Kidney (tissue), 14 donors: Measurements from ENCODE around the gene PPP5C. TPM values are rescaled to one million over a fixed set of nuclear protein-coding genes. Genes with fewer than 3 reads are reported as not detected.

Experiments used
- DNase-seq, 5 donors: peaks; one replicate each; pipeline ENCODE4 v3.0.0-alpha.2; 2013 to 2020
- FAIRE-seq: peaks from 2 replicates; lab custom pipeline; 2012; peaks lifted over from hg19 to GRCh38; lab: Jason Lieb, UNC
- H3K27ac ChIP-seq, 2 donors: one replicate each; pipeline ENCODE4 v1.7.0; 2013; ENCODE audit warnings: low read depth in 2 of 2, low read length in 2 of 2, inconsistent platforms in 1 of 2
- H3K27me3 ChIP-seq: one replicate; pipeline ENCODE4 v1.7.1; 2013; ENCODE audit warnings: low read length, inconsistent platforms; ENCODE audit not compliant: control insufficient read depth, insufficient read depth
- H3K36me3 ChIP-seq, 3 donors: one replicate each; pipeline versions ENCODE4 v1.7.0 to v1.7.1; 2013; ENCODE audit warnings: low read length in 3 of 3, control low read depth in 1 of 3, inconsistent platforms in 1 of 3; ENCODE audit not compliant: insufficient read depth in 3 of 3, control insufficient read depth in 2 of 3
- H3K4me1 ChIP-seq, 3 donors: one replicate each; pipeline versions ENCODE4 v1.7.0 to v1.7.1; 2013; ENCODE audit warnings: low read length in 3 of 3, inconsistent platforms in 1 of 3, low read depth in 1 of 3; ENCODE audit not compliant: control insufficient read depth in 2 of 3, insufficient read depth in 2 of 3
- H3K4me3 ChIP-seq, 3 donors: one replicate each; pipeline versions ENCODE4 v1.7.0 to v1.8.1; 2013; ENCODE audit warnings: low read length in 3 of 3, control low read depth in 1 of 3, inconsistent platforms in 1 of 3
- H3K9ac ChIP-seq, 3 donors: one replicate each; pipeline versions ENCODE4 v1.7.0 to v1.7.1; 2013; ENCODE audit warnings: low read length in 3 of 3, control low read depth in 1 of 3, inconsistent platforms in 1 of 3
- H3K9me3 ChIP-seq, 3 donors: one replicate each; pipeline versions ENCODE4 v1.7.0 to v1.7.1; 2013; ENCODE audit warnings: low read length in 3 of 3, control low read depth in 1 of 3, inconsistent platforms in 1 of 3; ENCODE audit not compliant: control insufficient read depth in 2 of 3, insufficient read depth in 1 of 3
- intact Hi-C: fragments of 100-400 bp; cut with DNase I; formaldehyde crosslinking; loops from one replicate; pipeline ENCODE4 v1.11.1; 2022
- polyA plus RNA-seq: library from polyadenylated mRNA; stranded (reverse); fragments of 350-450 nt; fragmentation: Illumina TruSeq; extraction: RNeasy Lipid Tissue Mini Kit (QIAGEN cat#74804); gene quantifications from one replicate; pipeline ENCODE4 v1.2.3, GENCODE V29; 2014; ENCODE audit warnings: low read depth, low replicate concordance; ENCODE audit not compliant: insufficient read depth
- total RNA-seq: library from RNA; stranded (reverse); fragmentation: NEBNext Ultra II Directional; extraction: Animal tissue kit (Norgen Biotek cat#: 25700); gene quantifications from one replicate; pipeline ENCODE4 v1.2.1, GENCODE V29; 2021
- TF ChIP-seq, protein P1 (sequence below): IDR thresholded peaks from 3 replicates; pipeline ENCODE4 v1.5.1; 2012; ENCODE audit warnings: mild to moderate bottlenecking, moderate library complexity, borderline replicate concordance; ENCODE audit not compliant: insufficient read depth; ENCODE audit errors: extremely low read depth
- donor health status: control.
- donor health status: control.
- donor health status: control.
- donor health status: control.
- donor health status: control.
- donor health status: DM: yes; HTN: yes; CAD: no.
- donor health status: Normal renal cell carcinoma (clear cell type).

PPP5C gene
- total and polyA plus RNA-seq, 2 donors from 2014 or later = 54.3 to 63.7 TPM

- intact Hi-C loops = no loop called here
- FAIRE-seq = no peak
Measured at GRCh38 chr19:46340051-46340659, 6.7 kb upstream of the PPP5C start.

GRCh38 chr19:46341937-46342336 is 5.0 kb upstream of the PPP5C start:
- no peaks in the 10 kb centered on the region for H3K36me3 ChIP-seq
- H3K27me3 ChIP-seq = no peaks in the 10 kb centered on the region
- intact Hi-C loops = no loop called here
- H3K4me1 ChIP-seq = no peaks in the 10 kb centered on the region
- H3K27ac ChIP-seq = no peak overlapping the region
- TF ChIP-seq, protein P1, sequence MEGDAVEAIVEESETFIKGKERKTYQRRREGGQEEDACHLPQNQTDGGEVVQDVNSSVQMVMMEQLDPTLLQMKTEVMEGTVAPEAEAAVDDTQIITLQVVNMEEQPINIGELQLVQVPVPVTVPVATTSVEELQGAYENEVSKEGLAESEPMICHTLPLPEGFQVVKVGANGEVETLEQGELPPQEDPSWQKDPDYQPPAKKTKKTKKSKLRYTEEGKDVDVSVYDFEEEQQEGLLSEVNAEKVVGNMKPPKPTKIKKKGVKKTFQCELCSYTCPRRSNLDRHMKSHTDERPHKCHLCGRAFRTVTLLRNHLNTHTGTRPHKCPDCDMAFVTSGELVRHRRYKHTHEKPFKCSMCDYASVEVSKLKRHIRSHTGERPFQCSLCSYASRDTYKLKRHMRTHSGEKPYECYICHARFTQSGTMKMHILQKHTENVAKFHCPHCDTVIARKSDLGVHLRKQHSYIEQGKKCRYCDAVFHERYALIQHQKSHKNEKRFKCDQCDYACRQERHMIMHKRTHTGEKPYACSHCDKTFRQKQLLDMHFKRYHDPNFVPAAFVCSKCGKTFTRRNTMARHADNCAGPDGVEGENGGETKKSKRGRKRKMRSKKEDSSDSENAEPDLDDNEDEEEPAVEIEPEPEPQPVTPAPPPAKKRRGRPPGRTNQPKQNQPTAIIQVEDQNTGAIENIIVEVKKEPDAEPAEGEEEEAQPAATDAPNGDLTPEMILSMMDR = no peak
- FAIRE-seq (no peak), DNase-seq (no peak)
- no peak overlapping the region for H3K4me3 ChIP-seq
- H3K9ac ChIP-seq = no peak overlapping the region
- no peaks in the 10 kb centered on the region for H3K9me3 ChIP-seq

More at GRCh38 chr19:46340051-46340659, 6.7 kb upstream of the PPP5C start:
- no peaks in the 10 kb centered on the region for H3K9me3 ChIP-seq
- H3K27ac ChIP-seq = no peak overlapping the region
- DNase-seq = no peak
- H3K4me3 ChIP-seq = no peak overlapping the region
- H3K27me3 ChIP-seq = no peaks in the 10 kb centered on the region
- H3K36me3 ChIP-seq = no peaks in the 10 kb centered on the region
- H3K4me1 ChIP-seq = no peaks in the 10 kb centered on the region
- TF ChIP-seq, protein P1 = no peak
- H3K9ac ChIP-seq = no peak overlapping the region

DNA sequence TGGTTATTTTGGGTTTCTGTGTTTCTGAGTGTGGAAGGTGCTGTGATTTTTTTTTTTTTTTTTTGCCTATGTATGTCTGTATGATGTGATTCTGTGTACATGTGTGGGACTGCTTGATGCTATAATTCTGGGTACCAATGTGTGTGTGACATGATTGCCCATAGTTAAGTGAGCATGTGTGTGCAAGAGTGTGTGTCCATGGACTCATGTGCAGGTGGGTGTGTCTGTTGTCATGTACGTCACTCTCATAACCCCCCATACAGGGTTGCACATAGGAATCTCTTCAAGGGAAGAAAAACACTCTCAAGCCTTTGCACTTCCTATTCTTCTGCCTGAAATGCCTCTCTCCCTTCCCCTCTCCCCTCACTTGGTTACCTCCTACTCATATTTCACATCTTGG is 2.5 kb upstream of the PPP5C start:
- no peak for FAIRE-seq
- TF ChIP-seq, protein P1 = no peak
- intact Hi-C loops = no loop called here
- DNase-seq = no peak
- no peaks in the 10 kb centered on the region for H3K27me3 ChIP-seq
- H3K36me3 ChIP-seq = no peaks in the 10 kb centered on the region
- no peak overlapping the region for H3K27ac ChIP-seq
- no peak overlapping the region for H3K4me3 ChIP-seq
- H3K9ac ChIP-seq = no peak overlapping the region
- H3K4me1 ChIP-seq = peaks cover 2 to 8% (median 5%) of the 10 kb centered on the region in 3 donors
- H3K9me3 ChIP-seq = no peaks in the 10 kb centered on the region

- no peak overlapping the region for H3K27ac ChIP-seq
- H3K9me3 ChIP-seq = no peaks in the 10 kb centered on the region
- H3K4me1 ChIP-seq = peaks cover 2 to 13% (median 6%) of the 10 kb centered on the region in 3 donors
- no peaks in the 10 kb centered on the region for H3K27me3 ChIP-seq
- H3K9ac ChIP-seq = no peak overlapping the region
- H3K36me3 ChIP-seq = no peaks in the 10 kb centered on the region
- intact Hi-C loops = no loop called here
- no peak overlapping the region for H3K4me3 ChIP-seq
- FAIRE-seq = no peak
- no peak for DNase-seq
- TF ChIP-seq, protein P1 = no peak
Measured at GRCh38 chr19:46345157-46345556, 1.7 kb upstream of the PPP5C start.
